Natural killer cell (primary cell): Measurements from ENCODE around the gene GRIA2. TPM values are rescaled to one million over a fixed set of nuclear protein-coding genes. Genes with fewer than 3 reads are reported as not detected.

Experiments used
- ATAC-seq, 3 donors: fragments of 150-1000 bp in 2 of 3; fragments of 200-7000 bp in 1 of 3; cut with Tn5 transposase; 1 replicate in 1 of 3; 2 replicates in 2 of 3; pipeline ENCODE4 v1.10.0; 2021; ENCODE audit warnings: mild to moderate bottlenecking in 2 of 3, moderate library complexity in 2 of 3
- DNase-seq, 2 donors: peaks; one replicate each; pipeline versions ENCODE4 v3.0.0 to v3.0.0-alpha.2; 2013 to 2021; ENCODE audit warnings: mixed read lengths in 1 of 2
- H3K27ac ChIP-seq: one replicate; pipeline ENCODE4 v1.5.1; 2013; ENCODE audit warnings: mild to moderate bottlenecking, low read length
- H3K27me3 ChIP-seq: one replicate; pipeline ENCODE4 v1.6.1; 2013; ENCODE audit warnings: low read length; ENCODE audit not compliant: control insufficient read depth, insufficient read depth
- H3K36me3 ChIP-seq: one replicate; pipeline ENCODE4 v1.6.1; 2013; ENCODE audit warnings: low read length; ENCODE audit not compliant: control insufficient read depth, insufficient read depth
- H3K4me1 ChIP-seq: one replicate; pipeline ENCODE4 v1.6.1; 2013; ENCODE audit warnings: low read length; ENCODE audit not compliant: control insufficient read depth, insufficient read depth
- H3K4me3 ChIP-seq: one replicate; pipeline ENCODE4 v1.5.1; 2013; ENCODE audit warnings: low read length
- H3K9me3 ChIP-seq: one replicate; pipeline ENCODE4 v1.6.1; 2013; ENCODE audit warnings: low read length; ENCODE audit not compliant: control insufficient read depth, insufficient read depth
- H3K27ac Mint-ChIP-seq, 2 donors: one replicate each; pipeline ENCODE4 v1.8.0; 2022; ENCODE audit warnings: mild to moderate bottlenecking in 2 of 2, mixed read lengths in 2 of 2, moderate library complexity in 1 of 2
- H3K27me3 Mint-ChIP-seq, 2 donors: one replicate each; pipeline ENCODE4 v1.8.0; 2022; ENCODE audit warnings: low read depth in 2 of 2, mixed read lengths in 2 of 2
- H3K36me3 Mint-ChIP-seq: one replicate; pipeline ENCODE4 v1.8.0; 2022; ENCODE audit warnings: mixed read lengths
- H3K4me1 Mint-ChIP-seq, 2 donors: one replicate each; pipeline ENCODE4 v1.8.0; 2022; ENCODE audit warnings: mixed read lengths in 2 of 2
- H3K4me3 Mint-ChIP-seq: one replicate; pipeline ENCODE4 v1.8.0; 2022; ENCODE audit warnings: mild to moderate bottlenecking, moderate library complexity, mixed read lengths
- H3K9me3 Mint-ChIP-seq, 2 donors: one replicate each; pipeline ENCODE4 v1.8.0; 2022; ENCODE audit warnings: mixed read lengths in 2 of 2
- WGBS: methylation state at CpG from one replicate; pipeline ENCODE4 v1.1.7; 2013; ENCODE audit warnings: missing lambda C conversion rate; ENCODE audit not compliant: insufficient coverage; 5-methylcytosine and 5-hydroxymethylcytosine counted together
- intact Hi-C: fragments of 100-400 bp; cut with micrococcal nuclease; formaldehyde crosslinking; loops from one replicate; pipeline ENCODE4 v1.14.2; 2022
- total RNA-seq, 4 donors: library from RNA; stranded (reverse); fragments of 120-200 nt in 1 of 4; gene quantifications; one replicate each; pipeline versions ENCODE4 v1.2.3 to v1.2.4, GENCODE V29; 2013 to 2022
- TF ChIP-seq, protein P1 (sequence below): fragments of 200-600 bp; IDR thresholded peaks from one replicate; pipeline ENCODE4 v1.8.0; 2022; ENCODE audit warnings: antibody characterized with exemption

Gene GRIA2
- total RNA-seq, 3 donors from 2014 or later (not counting 1 experiment from before 2014, with no cell fraction given): not detected

- Mint-ChIP-seq H3K9me3 (peaks cover 6 to 13% of the 10 kb centered on the region in 2 donors), H3K36me3 (no peaks in the 10 kb centered on the region), H3K27ac (no peak overlapping the region), H3K27me3 (no peaks in the 10 kb centered on the region), H3K4me1 (no peaks in the 10 kb centered on the region), H3K4me3 (no peak overlapping the region)
- H3K36me3 ChIP-seq: no peaks in the 10 kb centered on the region
- no peaks in the 10 kb centered on the region for H3K27me3 ChIP-seq
- H3K9me3 ChIP-seq: no peaks in the 10 kb centered on the region
- 100% methylated on average over 3 of the region's 3 CpGs for WGBS
- H3K4me1 ChIP-seq: no peaks in the 10 kb centered on the region
- no peak overlapping the region for H3K27ac ChIP-seq
- intact Hi-C loops: no loop called here
- H3K4me3 ChIP-seq: no peak overlapping the region
- DNase-seq: no peak
- ATAC-seq: no peak
- TF ChIP-seq, protein P1, sequence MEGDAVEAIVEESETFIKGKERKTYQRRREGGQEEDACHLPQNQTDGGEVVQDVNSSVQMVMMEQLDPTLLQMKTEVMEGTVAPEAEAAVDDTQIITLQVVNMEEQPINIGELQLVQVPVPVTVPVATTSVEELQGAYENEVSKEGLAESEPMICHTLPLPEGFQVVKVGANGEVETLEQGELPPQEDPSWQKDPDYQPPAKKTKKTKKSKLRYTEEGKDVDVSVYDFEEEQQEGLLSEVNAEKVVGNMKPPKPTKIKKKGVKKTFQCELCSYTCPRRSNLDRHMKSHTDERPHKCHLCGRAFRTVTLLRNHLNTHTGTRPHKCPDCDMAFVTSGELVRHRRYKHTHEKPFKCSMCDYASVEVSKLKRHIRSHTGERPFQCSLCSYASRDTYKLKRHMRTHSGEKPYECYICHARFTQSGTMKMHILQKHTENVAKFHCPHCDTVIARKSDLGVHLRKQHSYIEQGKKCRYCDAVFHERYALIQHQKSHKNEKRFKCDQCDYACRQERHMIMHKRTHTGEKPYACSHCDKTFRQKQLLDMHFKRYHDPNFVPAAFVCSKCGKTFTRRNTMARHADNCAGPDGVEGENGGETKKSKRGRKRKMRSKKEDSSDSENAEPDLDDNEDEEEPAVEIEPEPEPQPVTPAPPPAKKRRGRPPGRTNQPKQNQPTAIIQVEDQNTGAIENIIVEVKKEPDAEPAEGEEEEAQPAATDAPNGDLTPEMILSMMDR: no peak
These were observed 70.5 kb downstream of the GRIA2 start for GRCh38 chr4:157291071-157291470.

- DNase-seq (no peak), ATAC-seq (no peak)
- Mint-ChIP-seq H3K4me3 (no peak overlapping the region), H3K9me3 (peaks cover 12 to 13% of the 10 kb centered on the region in 2 donors), H3K36me3 (no peaks in the 10 kb centered on the region), H3K27me3 (no peaks in the 10 kb centered on the region), H3K4me1 (no peaks in the 10 kb centered on the region), H3K27ac (no peak overlapping the region)
- Histone ChIP-seq H3K27ac (no peak overlapping the region), H3K9me3 (no peaks in the 10 kb centered on the region), H3K4me3 (no peak overlapping the region), H3K36me3 (no peaks in the 10 kb centered on the region), H3K4me1 (no peaks in the 10 kb centered on the region), H3K27me3 (no peaks in the 10 kb centered on the region)
- intact Hi-C loops: no loop called here
- 85% methylated on average over 4 of the region's 4 CpGs for WGBS
- TF ChIP-seq, protein P1: no peak
These were observed 73.1 kb downstream of the GRIA2 start for GRCh38 chr4:157293673-157294072.

DNA sequence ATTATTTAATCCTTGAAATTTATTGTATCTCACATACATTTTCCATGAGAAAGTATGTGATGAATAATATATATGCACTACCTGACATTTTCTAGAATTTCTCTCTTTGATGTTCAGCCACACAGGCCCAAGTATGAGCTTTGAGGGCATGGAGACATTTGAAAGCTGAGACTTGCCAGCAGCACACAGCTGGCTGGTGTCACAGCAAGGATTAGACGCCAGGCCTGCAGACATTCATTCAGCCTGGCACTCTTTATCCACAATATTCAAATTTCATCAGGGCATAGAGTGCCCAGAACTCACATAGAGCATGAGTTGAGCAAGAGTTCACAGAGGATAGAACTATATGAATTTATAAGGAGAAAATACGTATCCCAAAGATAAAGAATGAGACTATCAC, 74.0 kb downstream of the GRIA2 start:
- Mint-ChIP-seq H3K27me3 (no peaks in the 10 kb centered on the region), H3K36me3 (no peaks in the 10 kb centered on the region), H3K9me3 (peaks cover 17 to 18% of the 10 kb centered on the region in 2 donors), H3K4me3 (no peak overlapping the region), H3K4me1 (no peaks in the 10 kb centered on the region), H3K27ac (no peak overlapping the region)
- Histone ChIP-seq H3K4me1 (no peaks in the 10 kb centered on the region), H3K27ac (no peak overlapping the region), H3K9me3 (no peaks in the 10 kb centered on the region), H3K27me3 (no peaks in the 10 kb centered on the region), H3K36me3 (no peaks in the 10 kb centered on the region), H3K4me3 (no peak overlapping the region)
- TF ChIP-seq, protein P1: no peak
- intact Hi-C loops: no loop called here
- WGBS: 76% methylated on average over 2 of the region's 2 CpGs
- DNase-seq (no peak), ATAC-seq (no peak)

- Histone ChIP-seq H3K27me3 (no peaks in the 10 kb centered on the region), H3K4me1 (no peaks in the 10 kb centered on the region), H3K36me3 (no peaks in the 10 kb centered on the region), H3K27ac (no peak overlapping the region), H3K4me3 (no peak overlapping the region), H3K9me3 (no peaks in the 10 kb centered on the region)
- Mint-ChIP-seq H3K27ac (no peak overlapping the region), H3K27me3 (no peaks in the 10 kb centered on the region), H3K9me3 (peaks cover 22 to 28% of the 10 kb centered on the region in 2 donors), H3K4me1 (no peaks in the 10 kb centered on the region), H3K36me3 (no peaks in the 10 kb centered on the region), H3K4me3 (no peak overlapping the region)
- TF ChIP-seq, protein P1: no peak
- 83% methylated on average over 2 of the region's 2 CpGs for whole genome bisulfite sequencing
- no peak for DNase-seq
- intact Hi-C loops: no loop called here
- ATAC-seq: no peak
These were observed 80.2 kb downstream of the GRIA2 start for GRCh38 chr4:157300701-157301100.
